ENCODE results near the gene CD200R1.
A peak's percentile ranks its signal among the peaks of the same experiment; 100 is the strongest.
"Not testable (repeated sequence)": the region's sequence is repeated elsewhere in the genome, so short reads cannot be mapped to it uniquely, and the experiment has no call there.

Gene CD200R1

DNA sequence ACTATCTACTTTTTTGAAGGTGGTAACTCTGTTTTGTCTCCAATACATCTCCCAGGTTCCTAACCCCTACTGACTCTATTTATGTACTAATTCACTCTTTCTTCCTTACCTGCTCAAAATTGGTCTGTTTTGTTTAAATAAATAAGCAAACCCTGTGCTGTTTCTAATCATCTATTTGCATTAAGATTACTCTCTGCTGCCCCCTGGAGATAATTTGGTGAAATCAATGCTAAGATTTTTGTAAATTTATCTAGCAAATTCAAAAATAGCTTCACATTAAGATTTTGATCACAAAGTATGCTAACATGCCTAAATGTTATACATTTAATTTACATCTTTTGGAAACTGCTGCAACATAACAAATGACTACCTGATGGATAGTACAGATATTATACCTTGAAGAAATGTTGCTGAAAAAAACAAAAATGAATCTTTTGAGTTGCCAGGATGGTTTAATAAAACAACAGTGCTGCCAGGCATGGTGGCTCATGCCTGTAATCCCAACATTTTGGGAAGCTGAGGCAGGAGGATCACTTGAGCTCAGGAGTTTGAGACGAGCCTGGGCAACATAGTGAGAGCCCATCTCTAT is 4.4 kb upstream of the CD200R1 start:
- in situ Hi-C loops (cut with HindIII; ENCODE audit: low pct_ligation_motif_present, low pct_unique_long_range_greater_than_20kb, low sequenced_read_pairs) = no loop called here
- peak; percentile 36 for DNase-seq

- in situ Hi-C loops (cut with HindIII; ENCODE audit: low pct_ligation_motif_present, low pct_unique_long_range_greater_than_20kb, low sequenced_read_pairs) = no loop called here
- DNase-seq = no peak
Observed at GRCh38 chr3:112976953-112977352, 2.0 kb upstream of the CD200R1 start.

- in situ Hi-C loops (cut with HindIII; ENCODE audit: low pct_ligation_motif_present, low pct_unique_long_range_greater_than_20kb, low sequenced_read_pairs) = no loop called here
- no peak for DNase-seq
Observed at GRCh38 chr3:112976001-112976400, 1.1 kb upstream of the CD200R1 start.

DNA sequence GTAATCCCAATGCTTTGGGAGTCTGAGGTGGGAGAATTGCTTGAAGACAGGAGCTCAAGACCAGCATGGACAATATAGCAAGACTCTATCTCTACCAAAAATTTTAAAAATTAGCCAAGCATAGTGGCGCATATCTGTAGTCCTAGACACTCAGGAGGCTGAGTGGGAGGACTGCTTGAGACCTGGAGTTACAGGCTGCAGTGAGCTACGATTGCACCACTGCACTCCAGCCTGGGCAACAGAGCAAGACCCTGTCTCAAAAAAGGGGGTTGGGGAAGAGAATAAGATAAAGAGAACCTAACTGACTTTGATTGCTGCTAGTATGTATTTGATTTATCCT is 755 bp downstream of the CD200R1 start:
- in situ Hi-C loops (cut with HindIII; ENCODE audit: low pct_ligation_motif_present, low pct_unique_long_range_greater_than_20kb, low sequenced_read_pairs) = no loop called here
- DNase-seq = no peak

DNA sequence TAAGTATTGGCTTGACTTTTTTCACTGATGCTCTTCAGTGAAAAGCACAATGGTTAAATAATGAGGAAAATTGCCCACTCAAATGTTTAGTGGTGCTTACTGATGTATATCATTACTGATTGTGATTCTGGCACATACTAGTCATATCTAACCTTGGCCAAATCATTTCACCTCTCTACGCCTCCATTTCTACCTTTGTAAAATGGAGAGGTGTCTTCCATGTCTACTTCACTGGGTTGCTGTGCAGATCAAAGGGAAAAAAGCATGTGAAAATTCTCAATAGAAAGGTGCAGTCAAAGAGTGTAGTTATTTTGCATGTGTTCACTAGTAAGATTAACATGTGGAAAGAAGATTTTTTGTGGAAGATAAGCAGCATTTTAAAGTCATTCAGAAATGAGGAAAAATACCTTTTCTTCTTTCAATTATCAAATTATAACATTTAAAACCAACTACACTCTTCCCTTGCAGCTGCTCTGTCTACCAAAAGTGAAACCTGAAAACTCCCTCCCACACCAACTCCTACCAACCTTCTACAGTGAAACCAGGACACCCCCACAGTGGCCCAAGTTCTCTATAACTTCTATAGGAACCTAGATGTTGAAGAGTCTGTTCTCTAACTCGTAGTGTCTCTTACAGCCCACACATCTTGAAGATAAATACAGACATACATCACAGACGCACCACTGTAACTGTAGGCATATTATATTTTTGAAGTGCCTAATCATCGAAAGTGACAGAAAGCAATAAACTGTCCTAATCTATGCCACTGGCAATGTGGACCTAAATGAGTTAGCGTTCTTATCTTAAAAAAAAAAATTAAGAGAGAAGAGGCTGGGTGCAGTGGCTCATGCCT is 1.4 kb downstream of the CD200R1 start:
- in situ Hi-C loops (cut with HindIII; ENCODE audit: low pct_ligation_motif_present, low pct_unique_long_range_greater_than_20kb, low sequenced_read_pairs) = no loop called here
- DNase-seq = no peak

DNA sequence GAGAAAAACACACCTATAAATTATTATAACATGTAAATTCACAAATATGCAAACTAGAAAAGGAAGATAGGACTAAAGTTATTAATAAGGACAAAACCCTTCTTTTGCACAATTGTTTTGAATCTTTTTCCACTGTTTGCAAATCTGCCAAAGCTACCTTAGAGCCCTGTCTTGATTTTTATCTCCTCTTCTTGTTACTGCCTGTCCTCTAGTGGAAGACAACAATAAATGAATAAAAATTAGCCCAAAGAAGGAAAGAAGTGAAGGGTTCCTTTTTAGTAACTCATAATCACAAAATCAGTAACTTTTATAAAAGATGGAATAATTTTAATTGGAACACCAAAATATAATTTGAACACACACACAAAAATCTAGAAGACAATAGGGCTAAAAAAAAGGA is 2.7 kb downstream of the CD200R1 start:
- in situ Hi-C loops (cut with HindIII; ENCODE audit: low pct_ligation_motif_present, low pct_unique_long_range_greater_than_20kb, low sequenced_read_pairs) = no loop called here
- DNase-seq = no peak

- in situ Hi-C loops (cut with HindIII; ENCODE audit: low pct_ligation_motif_present, low pct_unique_long_range_greater_than_20kb, low sequenced_read_pairs) = no loop called here
- DNase-seq = no peak
Observed at GRCh38 chr3:112967828-112968227, 7.1 kb downstream of the CD200R1 start.

DNA sequence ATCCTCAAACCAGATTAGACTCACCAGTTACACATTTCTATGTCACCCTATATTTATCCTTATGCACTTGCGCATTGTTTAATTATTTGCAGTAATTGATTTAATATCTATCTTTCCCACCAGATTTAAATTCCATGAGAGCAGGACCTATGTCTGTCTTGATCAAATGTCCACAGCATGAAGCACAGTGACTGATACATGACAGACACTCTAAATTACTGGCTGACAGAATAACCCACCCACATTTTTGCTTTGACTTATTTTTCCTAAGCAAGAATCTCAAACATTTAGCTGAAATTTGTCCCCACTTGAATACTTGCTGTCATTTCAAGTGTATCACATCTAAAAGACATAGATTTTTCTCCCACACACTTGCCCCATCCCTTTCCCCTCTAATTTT is 7.5 kb downstream of the CD200R1 start:
- no peak for DNase-seq
- in situ Hi-C loops (cut with HindIII; ENCODE audit: low pct_ligation_motif_present, low pct_unique_long_range_greater_than_20kb, low sequenced_read_pairs) = no loop called here

- no peak for DNase-seq
- in situ Hi-C loops (cut with HindIII; ENCODE audit: low pct_ligation_motif_present, low pct_unique_long_range_greater_than_20kb, low sequenced_read_pairs) = no loop called here
Observed at GRCh38 chr3:112966633-112967032, 8.3 kb downstream of the CD200R1 start.

GRCh38 chr3:112965656-112966055 is 9.2 kb downstream of the CD200R1 start:
- in situ Hi-C loops (cut with HindIII; ENCODE audit: low pct_ligation_motif_present, low pct_unique_long_range_greater_than_20kb, low sequenced_read_pairs) = no loop called here
- no peak for DNase-seq

- in situ Hi-C loops (cut with HindIII; ENCODE audit: low pct_ligation_motif_present, low pct_unique_long_range_greater_than_20kb, low sequenced_read_pairs) = no loop called here
- no peak for DNase-seq
Observed at GRCh38 chr3:112963683-112964082, 11.2 kb downstream of the CD200R1 start.

DNA sequence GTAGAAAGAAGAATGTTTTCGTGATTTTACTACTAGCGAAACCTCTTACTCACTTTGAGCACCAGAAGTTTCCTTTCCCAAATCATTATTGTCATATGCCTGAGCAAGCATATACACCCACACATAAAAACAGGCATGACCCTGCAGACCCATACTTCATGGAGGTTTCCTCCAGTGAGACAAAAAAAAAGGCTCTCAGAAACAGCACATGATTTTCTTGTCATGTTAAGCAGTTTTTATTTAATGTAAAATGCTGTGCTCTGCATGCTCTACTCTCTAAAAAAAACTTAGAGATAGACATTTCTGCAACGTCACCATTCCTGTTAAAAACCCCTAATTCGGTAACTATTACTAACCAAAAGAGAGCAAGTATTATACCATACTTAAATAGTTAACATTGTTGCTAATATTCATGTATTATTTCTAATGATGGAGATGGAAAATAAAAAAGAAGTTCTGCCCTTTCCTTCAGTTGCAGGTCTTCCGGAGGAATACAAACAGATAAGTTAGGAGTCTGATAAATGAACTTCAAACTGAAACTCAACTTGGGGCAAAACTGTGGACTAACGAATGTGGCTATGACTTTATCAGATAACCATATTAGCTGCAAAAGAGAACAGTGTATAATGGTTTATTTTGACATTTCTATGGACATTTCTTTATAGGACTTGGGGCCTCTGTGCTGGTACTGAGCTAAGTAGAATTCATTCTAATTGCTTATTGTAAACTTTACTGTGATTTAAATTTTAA is 15.9 kb downstream of the CD200R1 start:
- in situ Hi-C loops (cut with HindIII; ENCODE audit: low pct_ligation_motif_present, low pct_unique_long_range_greater_than_20kb, low sequenced_read_pairs) = no loop called here

GRCh38 chr3:112956351-112956750 is 18.6 kb downstream of the CD200R1 start:
- DNase-seq = no peak
- in situ Hi-C loops (cut with HindIII; ENCODE audit: low pct_ligation_motif_present, low pct_unique_long_range_greater_than_20kb, low sequenced_read_pairs) = no loop called here

More for the DNA sequence above, 15.9 kb downstream of the CD200R1 start:
- no peak for DNase-seq

GRCh38 chr3:112948346-112948838 is 26.5 kb downstream of the CD200R1 start:
- no peak for DNase-seq
- in situ Hi-C loops (cut with HindIII; ENCODE audit: low pct_ligation_motif_present, low pct_unique_long_range_greater_than_20kb, low sequenced_read_pairs) = no loop called here

GRCh38 chr3:112931736-112932521 is 43.0 kb downstream of the CD200R1 start:
- in situ Hi-C loops (cut with HindIII; ENCODE audit: low pct_ligation_motif_present, low pct_unique_long_range_greater_than_20kb, low sequenced_read_pairs) = no loop called here
- no peak for DNase-seq

DNA sequence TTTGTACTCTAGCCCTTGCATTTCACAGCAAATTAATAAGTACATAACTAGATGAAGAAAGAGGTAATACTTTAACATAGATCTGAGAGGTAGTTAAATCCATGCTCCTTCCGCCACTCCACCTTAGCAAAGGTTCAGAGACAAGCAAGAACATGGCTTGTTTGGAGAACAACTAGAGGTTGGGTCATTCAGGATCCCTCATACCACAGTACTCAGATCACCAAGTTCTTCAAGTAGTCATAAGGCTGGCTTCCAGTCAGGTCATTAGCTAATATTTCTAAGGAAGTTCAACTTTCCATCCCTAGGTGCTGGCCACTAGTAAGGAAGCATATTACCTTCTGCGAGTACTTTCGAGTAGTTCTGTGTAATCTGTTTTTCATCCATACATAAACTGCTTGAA is 44.1 kb downstream of the CD200R1 start:
- in situ Hi-C loops (cut with HindIII; ENCODE audit: low pct_ligation_motif_present, low pct_unique_long_range_greater_than_20kb, low sequenced_read_pairs) = no loop called here

GRCh38 chr3:112925969-112926368 is 48.9 kb downstream of the CD200R1 start:
- in situ Hi-C loops (cut with HindIII; ENCODE audit: low pct_ligation_motif_present, low pct_unique_long_range_greater_than_20kb, low sequenced_read_pairs) = no loop called here
- DNase-seq = no peak

More for the DNA sequence above, 44.1 kb downstream of the CD200R1 start:
- DNase-seq = no peak

DNA sequence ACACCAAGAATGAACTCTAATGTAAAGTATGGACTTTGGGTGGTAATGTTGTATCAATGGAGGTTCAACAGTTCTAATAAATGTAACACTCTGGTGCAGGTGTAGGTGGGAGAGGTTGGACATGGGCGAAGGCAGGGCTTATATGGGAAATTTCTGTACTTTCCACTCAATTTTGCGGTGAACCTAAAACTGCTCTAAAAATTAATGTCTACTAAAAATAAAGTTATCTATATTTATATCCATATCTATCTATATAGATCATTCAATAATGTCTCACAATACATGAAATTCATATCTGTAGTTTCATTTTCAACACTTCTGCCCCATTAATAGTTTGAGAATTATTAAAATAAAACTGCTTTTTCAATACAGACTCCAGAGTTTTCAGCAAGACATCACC is 49.3 kb downstream of the CD200R1 start:
- no peak for DNase-seq
- in situ Hi-C loops (cut with HindIII; ENCODE audit: low pct_ligation_motif_present, low pct_unique_long_range_greater_than_20kb, low sequenced_read_pairs) = no loop called here

- in situ Hi-C loops (cut with HindIII; ENCODE audit: low pct_ligation_motif_present, low pct_unique_long_range_greater_than_20kb, low sequenced_read_pairs); DNase-seq: not testable (repeated sequence)
Observed at GRCh38 chr3:112919541-112919940, 55.4 kb downstream of the CD200R1 start.

Data from ACHN (cell line).